GM21447 (cell line): ENCODE results near the gene CTSC.

Experiments used
- ATAC-seq: cut with Tn5 transposase; IDR thresholded peaks from one replicate; pipeline ENCODE4 v1.9.1; 2021; ENCODE audit not compliant: unreplicated experiment

Gene CTSC

DNA sequence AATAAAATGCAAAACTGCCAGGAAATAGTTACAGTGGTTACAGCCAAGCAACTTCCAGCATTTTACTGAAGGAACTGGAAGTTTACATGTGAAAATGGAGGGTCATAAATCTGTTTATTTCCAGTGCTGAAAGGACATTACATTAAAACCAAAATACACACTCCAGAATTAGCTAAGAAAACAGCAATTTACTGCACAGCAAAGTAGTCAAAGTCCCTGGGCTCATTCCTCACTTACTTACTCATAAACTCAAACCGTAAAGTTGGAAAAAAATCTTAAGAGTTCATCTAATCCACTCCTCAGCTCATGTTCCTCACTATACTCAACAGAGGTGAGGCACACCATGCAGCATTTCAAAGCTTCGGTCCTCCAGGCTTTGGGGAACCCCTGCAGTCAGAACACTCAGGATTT, 17.4 kb downstream of the CTSC start:
- no peak for ATAC-seq

DNA sequence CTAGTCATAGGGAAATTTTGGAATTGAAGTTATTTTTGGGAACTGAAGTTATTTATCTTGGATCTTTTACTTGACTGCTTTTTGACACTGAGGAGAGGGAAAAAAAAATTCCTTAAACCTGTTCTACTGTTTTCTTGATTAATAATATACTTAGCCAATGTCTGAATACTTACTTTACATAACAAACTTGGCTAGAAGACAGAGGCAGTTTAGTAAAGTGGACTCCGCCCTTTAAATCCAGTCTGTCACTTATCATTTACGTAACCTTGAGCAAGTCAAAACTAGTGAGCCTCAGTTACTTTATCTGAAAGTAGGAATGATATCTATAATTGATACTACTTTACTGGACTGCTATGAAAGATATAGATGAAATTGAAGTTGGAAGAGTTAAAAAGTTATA, 19.5 kb downstream of the CTSC start:
- ATAC-seq, result no peak

DNA sequence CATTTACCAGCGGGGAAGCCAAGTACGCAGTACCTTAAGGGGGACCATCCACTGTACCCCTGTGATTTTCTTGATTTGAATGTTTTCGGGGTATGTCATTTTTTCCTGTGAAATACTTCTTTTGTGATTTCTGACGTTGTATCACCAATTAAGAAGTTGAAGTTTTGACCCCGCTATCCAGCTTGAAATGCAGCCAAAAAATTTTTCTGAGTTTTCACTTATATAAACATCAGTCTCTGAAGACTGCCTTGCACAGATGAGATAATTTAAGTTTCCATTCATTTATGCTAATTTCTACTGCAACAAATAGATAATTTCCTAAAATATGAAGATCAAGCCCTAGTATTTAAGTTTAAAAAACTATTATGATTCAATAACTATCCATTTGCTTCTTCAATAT, 20.0 kb downstream of the CTSC start:
- ATAC-seq, result no peak

DNA sequence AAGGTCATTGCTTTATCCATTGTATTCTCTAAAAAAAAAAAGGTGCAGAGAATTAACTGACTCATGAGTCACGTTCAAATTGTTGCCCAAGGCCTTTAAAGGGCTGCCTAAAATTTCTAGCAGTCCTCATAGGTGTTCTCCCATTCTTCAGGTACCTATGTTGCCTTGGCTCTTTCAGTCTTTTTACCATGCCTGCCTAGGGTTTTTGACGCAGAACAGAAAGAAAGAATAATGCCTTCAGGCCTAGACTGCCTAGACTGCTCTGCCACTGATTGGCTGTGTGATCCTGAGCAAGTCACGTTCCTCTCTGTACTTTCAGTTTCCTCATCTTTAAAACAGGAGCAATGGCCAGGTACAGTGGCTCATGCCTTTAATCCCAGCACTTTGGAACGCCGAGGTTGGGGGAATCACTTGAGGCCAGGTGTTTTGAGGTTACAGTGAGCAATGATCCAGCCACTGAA, 21.5 kb downstream of the CTSC start:
- no peak for ATAC-seq

DNA sequence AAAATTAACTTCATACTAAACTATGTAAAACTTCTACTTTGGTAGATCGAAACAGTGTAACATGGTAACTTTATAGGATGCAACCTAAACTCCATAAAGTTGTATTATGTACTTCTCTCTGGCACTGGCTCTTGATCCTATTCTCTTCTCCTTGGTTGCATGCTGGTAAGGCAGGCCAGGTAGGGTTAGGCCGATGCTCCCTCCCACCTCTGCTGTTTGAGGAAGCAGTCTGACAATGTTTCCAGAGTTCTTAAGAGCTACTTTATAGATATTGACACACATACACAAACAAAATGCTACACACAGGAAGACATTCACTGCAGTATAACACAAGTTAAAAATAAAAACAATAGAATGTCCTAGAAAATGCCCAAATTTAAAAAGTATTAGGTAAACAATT, 22.5 kb downstream of the CTSC start:
- ATAC-seq, result no peak

DNA sequence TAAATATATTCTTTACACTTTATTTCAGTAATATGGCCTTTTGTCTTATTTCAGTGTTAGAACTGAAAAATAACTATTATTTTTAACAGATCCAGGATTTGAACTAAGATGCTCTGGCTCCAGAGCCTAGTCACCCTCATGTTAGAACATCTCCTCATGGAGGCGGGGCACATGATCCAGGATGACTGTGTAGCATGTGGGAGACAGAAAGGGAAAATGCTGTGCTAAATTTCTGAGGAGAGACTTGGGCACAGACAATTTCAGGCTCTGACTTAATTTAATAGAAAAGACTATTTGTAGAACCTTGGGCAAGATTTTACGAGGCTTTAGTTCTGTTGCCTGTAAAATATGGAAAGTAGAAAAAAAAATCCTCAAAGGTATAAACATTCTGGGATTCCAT, 24.1 kb downstream of the CTSC start:
- no peak for ATAC-seq

DNA sequence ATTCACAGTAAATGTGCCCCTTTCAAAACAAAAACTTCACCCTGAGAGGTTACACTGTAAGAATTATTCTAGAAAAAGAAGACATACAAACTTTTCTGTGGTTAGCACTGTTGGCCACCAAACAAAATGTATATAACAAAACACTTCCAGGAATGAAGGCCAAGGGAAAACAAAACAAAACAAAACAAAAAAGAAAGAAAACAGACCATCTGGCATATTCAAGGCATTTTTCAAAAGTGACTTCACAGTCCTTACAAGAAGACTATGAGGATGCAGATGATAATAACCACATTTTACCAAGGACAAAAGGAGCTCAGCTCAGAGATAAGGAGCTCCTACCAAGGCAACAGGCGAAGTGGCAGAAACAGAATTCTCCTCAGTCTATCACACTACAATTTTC, 24.9 kb downstream of the CTSC start:
- ATAC-seq, result no peak

DNA sequence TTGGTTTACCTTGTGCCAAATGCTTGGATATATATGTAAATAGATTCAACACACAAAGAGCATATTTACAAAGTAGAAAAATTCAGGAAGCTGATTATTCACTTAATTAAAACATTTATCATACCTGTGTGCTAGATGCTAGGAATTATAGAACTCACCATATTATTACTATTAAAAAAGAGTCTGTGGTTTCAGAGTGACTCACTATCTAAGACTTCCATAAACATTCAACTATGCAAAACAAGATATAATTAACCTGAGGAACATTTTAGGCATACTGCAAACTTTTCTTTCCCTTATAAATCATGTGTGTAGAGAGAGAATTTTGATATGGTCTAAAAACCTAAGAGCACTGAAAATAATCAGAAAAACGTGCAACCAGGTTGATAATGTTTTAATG, 27.3 kb downstream of the CTSC start:
- no peak for ATAC-seq

DNA sequence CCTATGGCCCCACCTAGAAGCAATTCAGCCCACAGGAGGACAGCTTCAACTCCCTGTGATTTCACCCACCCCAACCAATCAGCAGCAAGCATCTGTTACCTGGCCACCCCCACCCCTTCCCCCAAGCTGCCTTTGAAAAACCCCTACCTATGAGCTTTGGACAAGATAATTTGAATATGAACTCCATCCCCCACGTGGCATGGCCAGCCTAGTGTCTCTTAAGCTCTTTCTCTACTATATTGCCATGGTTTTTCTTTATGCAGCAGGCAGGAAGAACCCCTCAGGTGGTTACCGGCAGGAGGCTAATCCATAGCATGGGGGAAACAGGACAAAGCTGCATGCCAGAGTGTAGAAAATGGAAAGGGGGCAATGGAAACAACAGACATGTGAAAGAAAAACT, 29.0 kb downstream of the CTSC start:
- ATAC-seq, result no peak

DNA sequence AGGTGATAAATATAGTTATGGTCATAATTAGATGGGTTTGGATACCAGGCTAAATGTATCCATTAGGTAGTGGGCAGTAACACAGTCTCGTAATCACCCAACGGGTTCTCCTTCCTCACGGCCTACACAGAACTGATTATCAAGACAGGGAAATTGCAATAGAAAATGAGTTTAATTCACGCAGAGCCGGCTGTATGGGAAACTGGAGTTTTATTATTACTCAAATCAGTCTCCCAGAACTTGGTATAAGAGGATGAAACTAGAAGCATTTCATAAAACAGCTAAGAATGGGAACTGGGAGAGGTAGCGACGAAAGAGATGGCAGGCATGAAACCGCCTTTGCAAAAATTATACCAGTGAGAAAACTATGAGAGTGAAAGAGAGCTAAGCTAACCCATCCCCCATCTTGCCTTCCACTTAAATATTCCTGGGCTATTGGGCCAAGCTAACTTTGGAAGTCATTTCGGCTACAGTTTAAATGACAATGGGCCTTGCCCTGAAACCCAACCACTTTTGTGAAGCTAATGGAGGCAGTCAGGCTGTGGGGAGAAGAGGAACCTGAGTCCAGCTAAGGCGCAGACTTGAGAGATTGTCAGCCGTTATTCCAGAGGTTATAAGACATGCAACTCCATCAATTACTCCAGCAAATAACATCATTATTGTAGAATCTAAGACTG, 29.6 kb downstream of the CTSC start:
- ATAC-seq, result peak; percentile 86

DNA sequence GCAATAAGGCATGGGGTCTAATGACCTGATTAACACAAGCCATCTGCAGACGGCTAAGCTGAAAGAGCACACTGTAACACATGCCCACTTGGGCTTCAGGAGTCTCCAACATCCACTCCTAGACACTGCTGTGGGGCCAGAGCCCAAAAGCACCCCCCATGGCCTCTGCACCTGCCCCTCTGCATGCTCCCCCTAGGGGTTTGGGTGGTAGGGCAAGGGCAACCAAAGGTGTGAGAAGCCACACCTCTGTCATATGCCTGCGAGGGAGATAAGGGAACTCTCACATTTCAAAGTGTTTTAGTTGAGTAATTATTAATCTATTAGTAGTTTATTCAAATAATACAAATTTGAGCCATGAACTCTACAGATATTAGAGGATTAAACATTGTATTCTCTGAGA, 30.8 kb downstream of the CTSC start:
- no peak for ATAC-seq

DNA sequence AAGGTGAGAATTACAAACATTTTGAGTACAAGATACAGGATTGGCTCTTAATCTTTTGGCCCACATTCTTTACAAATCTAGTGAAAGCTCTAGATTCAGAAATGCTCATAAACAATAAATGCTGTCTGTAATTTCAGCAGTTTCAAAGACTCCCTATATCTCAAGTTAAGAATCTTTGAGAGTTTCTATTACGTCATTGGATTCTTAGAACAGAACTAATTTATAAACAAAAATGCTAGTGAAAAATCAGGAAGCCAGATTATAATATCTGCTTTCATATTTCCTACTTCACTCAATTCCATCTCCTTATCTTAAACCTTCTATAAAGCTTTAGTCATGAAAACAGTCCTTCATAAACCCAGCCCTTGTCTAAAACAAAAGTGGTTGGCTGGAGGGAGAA, 32.1 kb downstream of the CTSC start:
- no peak for ATAC-seq

DNA sequence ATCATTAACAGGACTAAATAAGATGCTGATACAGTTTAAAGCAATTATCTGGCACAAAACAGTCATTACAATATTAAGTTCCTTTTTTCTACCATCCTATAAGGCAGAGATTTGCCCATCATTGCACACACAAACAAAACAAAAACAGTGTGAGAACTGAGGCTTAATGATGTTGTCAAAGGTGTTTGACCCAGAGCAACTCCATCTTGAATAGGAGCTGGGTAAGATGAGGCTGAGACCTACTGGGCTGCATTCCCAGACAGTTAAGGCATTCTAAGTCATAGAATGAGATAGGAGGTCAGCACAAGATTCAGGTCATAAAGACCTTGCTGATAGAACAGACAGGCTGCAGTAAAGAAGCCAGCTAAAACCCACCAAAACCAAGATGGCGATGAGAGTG, 33.2 kb downstream of the CTSC start:
- no peak for ATAC-seq

DNA sequence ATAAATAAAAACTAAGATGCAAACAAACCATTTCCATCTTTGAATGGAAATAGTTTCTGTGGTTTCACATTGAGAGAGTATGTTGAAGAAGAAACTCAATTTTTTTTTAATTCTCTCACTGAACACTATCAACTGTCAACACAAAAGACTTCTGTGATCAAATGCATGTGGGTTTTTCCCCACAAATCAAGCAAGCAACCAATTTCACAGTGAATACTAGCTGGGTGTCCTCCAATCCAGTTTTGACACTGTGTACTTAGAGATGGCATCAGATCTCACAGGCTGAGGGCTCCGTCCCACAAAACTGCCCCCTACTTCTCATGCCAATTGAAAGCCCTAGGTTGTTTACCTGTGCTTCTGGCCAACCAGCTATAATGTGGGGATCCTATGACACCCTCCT, 34.5 kb downstream of the CTSC start:
- no peak for ATAC-seq

DNA sequence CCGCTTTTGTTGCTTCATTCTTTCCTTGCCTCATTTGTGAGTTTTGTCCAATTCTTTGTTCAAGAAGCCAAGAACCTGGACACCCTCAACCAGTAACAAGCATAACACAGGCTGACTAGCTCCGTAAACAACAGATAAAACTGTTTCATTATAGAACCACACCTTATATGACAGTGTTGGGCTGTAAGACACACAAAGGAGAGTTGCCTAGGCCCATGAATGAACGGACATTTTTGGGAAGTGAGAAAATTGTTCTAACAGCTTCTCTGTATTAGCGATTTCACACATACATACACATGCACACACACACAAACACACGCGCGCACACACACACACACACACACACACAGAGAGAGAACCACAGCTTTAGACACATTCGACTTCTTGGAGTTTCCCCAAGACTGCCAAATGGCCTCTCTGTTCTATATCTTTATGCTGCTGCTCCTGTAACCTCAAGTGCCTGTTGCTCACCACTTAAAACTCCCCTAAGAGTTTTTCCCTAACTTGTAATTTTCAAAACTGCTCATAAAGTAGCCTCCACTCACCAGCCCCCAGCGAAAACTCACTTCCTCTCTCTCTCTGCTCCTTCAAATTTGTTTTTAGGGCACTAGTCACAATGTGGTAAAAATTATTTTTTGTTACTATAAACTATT, 35.9 kb downstream of the CTSC start:
- peak; percentile 61 for ATAC-seq

DNA sequence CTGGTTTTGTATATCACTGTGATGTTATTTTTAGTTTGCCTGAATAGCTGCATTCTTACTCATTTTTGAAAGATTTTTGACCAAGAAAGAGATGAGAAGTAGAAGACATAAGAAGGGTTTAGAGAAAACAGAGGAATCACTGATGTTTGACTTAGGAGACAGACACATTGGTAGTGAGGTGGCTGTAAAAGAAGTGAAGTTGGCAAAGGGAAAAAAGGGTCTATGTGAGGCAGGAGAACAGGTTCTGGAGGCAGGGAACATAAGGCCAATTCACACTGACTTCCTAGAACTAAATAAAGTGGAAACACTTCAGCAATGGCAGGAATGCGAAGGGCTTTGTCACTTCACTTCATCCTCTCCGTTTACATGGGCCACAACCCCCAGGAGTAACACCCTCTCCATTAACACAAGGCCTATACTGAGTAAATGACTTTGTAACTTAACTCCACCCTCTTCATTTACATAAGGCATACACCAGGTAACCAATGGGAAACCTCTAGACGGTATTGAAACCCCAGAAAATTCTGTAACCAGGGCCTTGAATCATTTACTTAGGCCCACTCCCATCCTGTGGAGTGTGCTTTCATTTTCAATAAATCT, 36.5 kb downstream of the CTSC start:
- ATAC-seq, result peak; percentile 77

DNA sequence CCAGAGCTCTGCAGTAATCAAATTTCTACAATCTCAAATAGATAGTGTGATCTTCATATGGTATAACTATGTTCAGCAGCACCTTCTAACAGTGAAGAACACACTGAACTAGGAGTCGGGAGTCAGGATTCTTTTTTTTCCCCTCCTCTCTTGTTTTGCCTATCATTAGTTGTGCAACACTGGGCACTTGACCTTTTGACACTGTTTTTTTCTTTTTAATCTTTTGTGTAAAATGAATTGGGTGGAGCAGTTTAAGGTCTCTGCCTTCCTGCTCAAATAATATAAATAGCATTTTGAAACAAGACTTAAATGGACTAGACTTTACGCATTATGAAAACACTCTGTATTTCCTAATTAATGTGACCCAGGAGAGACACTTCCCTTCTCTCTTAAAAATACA, 39.7 kb downstream of the CTSC start:
- no peak for ATAC-seq

DNA sequence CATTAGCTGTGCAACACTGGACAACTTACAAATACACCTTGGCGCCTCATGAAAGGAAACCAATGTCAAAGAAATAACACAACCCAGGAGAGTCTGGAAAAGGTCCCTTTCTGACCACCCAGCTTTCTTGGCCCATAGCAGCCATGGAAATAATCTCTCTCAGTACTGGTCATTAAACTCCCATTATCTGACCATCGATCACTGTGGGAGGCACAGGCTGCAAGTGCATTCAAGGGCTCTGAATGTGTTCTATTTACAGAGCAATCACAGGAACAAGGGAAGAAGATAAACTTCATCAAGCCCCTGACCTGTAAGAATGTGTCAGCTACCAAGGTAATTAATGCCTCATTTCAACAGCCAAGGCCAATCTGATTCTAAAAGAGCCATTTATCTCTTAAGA, 40.1 kb downstream of the CTSC start:
- no peak for ATAC-seq

DNA sequence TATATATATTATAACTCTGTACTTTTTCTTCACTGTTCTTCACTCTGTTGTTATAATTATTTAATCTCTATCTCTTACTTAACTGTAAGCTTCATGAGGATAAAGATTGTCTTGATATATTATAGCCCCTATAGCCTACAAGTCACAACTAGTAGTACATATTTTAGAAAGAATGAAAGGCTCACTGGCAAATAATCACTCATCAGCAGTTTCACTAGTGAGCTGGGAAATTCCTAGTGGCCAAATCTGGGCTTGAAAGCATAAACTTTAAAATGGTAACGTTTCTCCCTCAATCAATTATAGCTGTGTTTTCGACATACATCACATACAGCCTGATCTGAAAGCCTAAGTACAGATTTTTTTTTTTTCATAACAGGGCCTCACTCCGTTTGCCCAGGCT, 42.5 kb downstream of the CTSC start:
- no peak for ATAC-seq

DNA sequence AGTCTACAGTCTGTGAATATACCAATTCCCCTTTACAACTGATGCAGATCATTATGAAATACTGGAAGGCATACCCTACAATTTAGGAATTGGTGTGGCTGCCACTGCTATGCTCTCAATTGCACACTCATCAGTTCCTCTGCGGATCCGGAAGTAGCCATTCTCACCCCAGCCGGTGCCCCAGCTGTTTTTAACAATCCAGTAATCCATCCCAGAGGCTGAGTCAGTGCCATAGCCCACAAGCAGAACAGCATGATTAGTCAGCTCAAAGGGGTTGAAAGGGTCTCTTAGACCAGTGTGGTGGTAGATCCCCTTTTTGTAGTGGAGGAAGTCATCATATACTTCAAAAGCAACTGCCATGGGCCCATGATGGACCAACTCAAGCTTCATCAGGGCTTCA, 43.6 kb downstream of the CTSC start:
- ATAC-seq, result no peak

DNA sequence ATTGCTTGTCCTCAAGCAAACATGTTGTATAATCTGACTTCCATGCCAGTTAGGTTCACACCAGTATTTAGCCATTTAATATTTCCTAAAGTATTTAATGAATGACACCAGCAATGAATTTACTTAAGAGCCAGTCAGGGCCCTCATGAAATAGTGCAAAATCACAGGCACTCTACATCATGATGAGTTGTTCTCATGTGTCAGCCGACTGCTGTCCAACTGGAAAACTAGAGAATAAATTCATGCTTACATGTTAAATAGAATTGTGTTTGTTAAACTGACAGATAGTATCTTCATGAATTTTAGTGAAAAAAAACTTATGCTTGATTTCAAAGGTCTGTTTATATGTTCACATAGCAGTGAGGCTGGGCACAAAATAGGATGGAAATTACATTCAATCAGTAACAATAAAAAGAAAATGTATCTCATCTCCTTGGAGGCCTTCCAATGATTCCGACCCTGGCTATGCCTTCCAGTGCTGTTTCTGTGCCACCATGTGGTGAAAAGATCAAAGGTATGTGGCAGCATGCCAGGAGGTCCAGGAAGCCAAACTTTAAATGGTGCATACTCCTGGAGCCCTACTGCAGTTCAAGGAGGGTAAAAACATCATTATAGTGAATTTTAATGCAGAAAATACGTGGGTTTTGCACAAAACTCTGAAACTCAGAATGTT, 45.2 kb downstream of the CTSC start:
- no peak for ATAC-seq

DNA sequence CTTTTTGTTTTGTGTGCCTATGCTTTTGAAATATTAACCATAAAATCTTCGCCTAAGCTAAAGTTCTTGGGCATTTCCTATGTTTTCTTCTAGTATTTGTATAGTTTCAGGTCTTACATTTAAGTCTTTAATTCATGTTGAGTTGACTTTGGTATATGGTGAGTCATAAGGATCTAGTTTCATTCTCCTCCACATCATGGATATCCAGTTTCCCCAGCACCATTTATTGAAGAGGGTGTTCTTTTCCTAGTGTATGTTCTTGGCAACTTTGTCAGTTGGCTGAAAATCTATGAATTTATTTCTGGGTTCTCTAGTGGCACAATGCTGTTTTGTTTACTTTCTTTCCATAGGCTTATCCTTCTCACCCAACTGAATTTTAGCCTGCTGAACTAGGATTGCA, 49.0 kb downstream of the CTSC start:
- ATAC-seq, result no peak
